Endothelial cell of umbilical vein (primary cell): Measurements from ENCODE around the gene SLC5A5. TPM values are rescaled to one million over a fixed set of nuclear protein-coding genes. Genes with fewer than 3 reads are reported as not detected.

Experiments
- BruUV-seq: library from RNA; stranded (reverse); fragments of 400-500 nt; replicated peaks from 2 replicates; lab custom pipeline; 2021; lab: Mats Ljungman, UMichigan
- CTCF ChIA-PET: fragments of 300-600, 350-600 bp; sonication (Branson Sonifier 250); formaldehyde crosslinking; loops from one replicate; lab custom pipeline; 2021; ENCODE audit warnings: antibody characterized with exemption, inconsistent platforms; lab: Charles Lee
- POLR2A ChIA-PET: fragments of 300-600, 350-600 bp; sonication (Branson Sonifier 250); formaldehyde crosslinking; loops from one replicate; lab custom pipeline; 2021; ENCODE audit warnings: antibody characterized with exemption, inconsistent platforms; lab: Charles Lee
- DNase-seq: peaks from one replicate; pipeline ENCODE4 v3.0.0-alpha.2; 2011; ENCODE audit warnings: low read depth, low spot score
- FAIRE-seq: peaks from 2 replicates; lab custom pipeline; 2011; peaks lifted over from hg19 to GRCh38; lab: Jason Lieb, UNC
- H2AFZ ChIP-seq: 2 replicates; pipeline ENCODE4 v1.6.0; 2012; ENCODE audit warnings: low read depth, low read length, control low read depth, inconsistent platforms
- H3K27ac ChIP-seq: 2 replicates; pipeline ENCODE4 v1.5.1; 2011; ENCODE audit warnings: low read depth, mild to moderate bottlenecking, control low read depth, low read length, moderate library complexity; ENCODE audit not compliant: insufficient read depth
- H3K27me3 ChIP-seq, 2 experiments: 2 replicates each; pipeline versions ENCODE4 v1.6.0 to v1.6.1; 2011; ENCODE audit warnings: low read length in 2 of 2, mixed read lengths in 1 of 2; ENCODE audit not compliant: control insufficient read depth in 2 of 2, insufficient read depth in 2 of 2
- H3K36me3 ChIP-seq, 2 experiments: 2 replicates in 1 of 2; 3 replicates in 1 of 2; pipeline ENCODE4 v1.5.1; 2011; ENCODE audit warnings: low read length in 2 of 2, mild to moderate bottlenecking in 1 of 2, moderate library complexity in 1 of 2; ENCODE audit not compliant: control insufficient read depth in 2 of 2, insufficient read depth in 2 of 2; ENCODE audit errors: extremely low read depth in 1 of 2
- H3K4me1 ChIP-seq: 3 replicates; pipeline ENCODE4 v1.5.1; 2011; ENCODE audit warnings: mild to moderate bottlenecking, low read length; ENCODE audit not compliant: control insufficient read depth, insufficient read depth; ENCODE audit errors: extremely low read depth
- H3K4me2 ChIP-seq: 2 replicates; pipeline ENCODE4 v1.6.1; 2011; ENCODE audit warnings: low read length, control low read depth, mixed read lengths; ENCODE audit not compliant: insufficient read depth
- H3K4me3 ChIP-seq, 3 experiments: fragments of 200-600 bp in 1 of 3; sonication (generic), shearing (Covaris generic) in 1 of 3; replicated peaks in 1 of 3; 2 replicates each; pipeline ENCODE4 v1.5.1; 2011 to 2016; ENCODE audit warnings: control low read depth in 3 of 3, low read length in 3 of 3, mild to moderate bottlenecking in 2 of 3, inconsistent platforms in 1 of 3, low read depth in 1 of 3, moderate library complexity in 1 of 3; ENCODE audit not compliant: insufficient read depth in 1 of 3
- H3K79me2 ChIP-seq: 2 replicates; pipeline ENCODE4 v1.6.0; 2012; ENCODE audit warnings: low read length, inconsistent platforms; ENCODE audit not compliant: control insufficient read depth, insufficient read depth
- H3K9ac ChIP-seq: replicated peaks from 2 replicates; pipeline ENCODE3; 2011; ENCODE audit warnings: low read length, control low read depth; ENCODE audit not compliant: insufficient read depth; ENCODE audit errors: extremely low read depth
- H3K9me1 ChIP-seq: replicated peaks from 3 replicates; pipeline ENCODE4 v1.6.0; 2011; ENCODE audit warnings: mild to moderate bottlenecking, low read length; ENCODE audit not compliant: control insufficient read depth, insufficient read depth; ENCODE audit errors: extremely low read depth
- H3K9me3 ChIP-seq: replicated peaks from 2 replicates; pipeline ENCODE4 v1.5.1; 2012; ENCODE audit warnings: low read length, inconsistent platforms; ENCODE audit not compliant: control insufficient read depth, insufficient read depth
- H4K20me1 ChIP-seq: replicated peaks from 2 replicates; pipeline ENCODE3; 2011; ENCODE audit warnings: mild to moderate bottlenecking, low read length; ENCODE audit not compliant: control insufficient read depth, insufficient read depth; ENCODE audit errors: extremely low read depth
- EZH2 ChIP-seq: IDR thresholded peaks from 2 replicates; pipeline ENCODE4 v1.6.1; 2012; ENCODE audit warnings: borderline replicate concordance, low read depth, mild to moderate bottlenecking, moderate library complexity, low read length, inconsistent platforms; ENCODE audit not compliant: severe bottlenecking
- FOS ChIP-seq: IDR thresholded peaks from 2 replicates; pipeline ENCODE4 v1.6.1; 2011; ENCODE audit warnings: mild to moderate bottlenecking, low read length, moderate library complexity, borderline replicate concordance; ENCODE audit not compliant: insufficient read depth
- GATA2 ChIP-seq: IDR thresholded peaks from 2 replicates; pipeline ENCODE4 v1.7.0; 2011; ENCODE audit warnings: low read depth, mild to moderate bottlenecking, moderate library complexity, mixed read lengths, low read length; ENCODE audit not compliant: insufficient read length, insufficient read depth
- JUN ChIP-seq: IDR thresholded peaks from 2 replicates; pipeline ENCODE4 v1.6.1; 2011; ENCODE audit warnings: borderline replicate concordance, low read depth; ENCODE audit not compliant: insufficient read length, insufficient read depth
- MAX ChIP-seq: IDR thresholded peaks from 2 replicates; pipeline ENCODE4 v1.6.1; 2011; ENCODE audit not compliant: insufficient read depth, insufficient read length
- MYC ChIP-seq: IDR thresholded peaks from one replicate; pipeline ENCODE4 v1.6.1; 2011; ENCODE audit warnings: mild to moderate bottlenecking, low read depth, low read length
- POLR2A ChIP-seq: IDR thresholded peaks from 2 replicates; pipeline ENCODE4 v1.6.1; 2012; ENCODE audit warnings: low read depth, mild to moderate bottlenecking, control low read depth, low read length
- POLR2AphosphoS5 ChIP-seq: IDR thresholded peaks from 2 replicates; pipeline ENCODE4 v1.6.1; 2012; ENCODE audit warnings: low read depth, mild to moderate bottlenecking, control low read depth, low read length, moderate library complexity; ENCODE audit not compliant: insufficient read depth
- dilution Hi-C: fragments of 300-500 bp; cut with MboI; formaldehyde crosslinking; loops from one replicate; pipeline ENCODE4 v1.15.0; 2019; ENCODE audit warnings: low sequenced_read_pairs; ENCODE audit not compliant: extremely low pct_ligation_motif_present
- intact Hi-C: fragments of 100-400 bp; cut with micrococcal nuclease; formaldehyde crosslinking; loops from one replicate; pipeline ENCODE4 v1.10.0; 2022
- polyA plus RNA-seq, 4 experiments: library from polyadenylated mRNA; depleted of rRNA in 3 of 4; stranded (reverse) in 3 of 4; unstranded in 1 of 4; fragments of >200 nt; gene quantifications; 2 replicates each; pipeline versions ENCODE4 v1.2.1 to v1.2.3, GENCODE V29; 2011 to 2012; ENCODE audit warnings: missing spikeins in 1 of 4
- total RNA-seq: library from RNA; stranded (reverse); gene quantifications from 2 replicates; pipeline ENCODE4 v1.2.3, GENCODE V29; 2021
- TF ChIP-seq, protein P1 (sequence below), 2 donors: IDR thresholded peaks; 1 replicate in 1 of 2; 2 replicates in 1 of 2; pipeline ENCODE4 v1.5.1; 2011; ENCODE audit warnings: low read length in 2 of 2, mild to moderate bottlenecking in 2 of 2, moderate library complexity in 2 of 2, control low read depth in 1 of 2, inconsistent platforms in 1 of 2, low read depth in 1 of 2; ENCODE audit not compliant: insufficient read depth in 1 of 2; ENCODE audit errors: extremely low read depth in 1 of 2

Gene SLC5A5
- total and polyA plus RNA-seq, 2 donors (not counting 3 experiments of a cell fraction or from before 2014, with no cell fraction given) = not detected

DNA sequence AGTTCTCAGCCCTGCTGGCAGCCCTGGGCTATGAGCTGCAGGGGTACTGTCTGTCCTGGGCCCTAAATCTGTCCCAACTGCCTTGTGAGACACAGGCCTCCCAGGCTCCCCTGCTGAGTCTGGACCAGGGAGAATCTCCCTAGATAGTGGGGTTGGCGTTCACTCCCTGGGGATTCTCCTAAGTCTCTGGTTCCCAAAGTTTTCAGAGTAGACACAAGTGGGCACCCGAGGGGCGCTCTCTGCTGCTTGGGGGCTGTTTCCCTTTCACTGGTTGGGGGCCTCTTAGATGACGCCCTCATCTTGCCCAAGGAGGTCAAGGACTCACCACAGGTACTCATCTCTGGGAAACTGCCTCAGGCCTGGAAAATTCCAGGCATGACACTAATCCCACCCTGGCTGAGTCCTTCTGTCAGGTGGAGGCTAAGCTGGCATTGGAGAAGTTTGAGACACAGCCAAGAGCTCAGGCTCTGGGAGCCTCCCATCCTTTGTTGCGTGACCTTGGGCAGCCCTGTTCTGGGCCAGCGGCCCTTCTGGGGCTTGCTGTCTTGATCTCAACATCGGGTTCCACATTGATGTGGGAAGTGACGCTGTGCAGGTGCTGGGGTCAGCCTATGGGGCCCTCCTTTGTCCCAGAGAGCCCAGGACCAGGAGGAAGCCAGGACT is 8.1 kb upstream of the SLC5A5 start:
- Histone ChIP-seq H3K79me2 (peaks cover 32% of the 10 kb centered on the region), H4K20me1 (peaks cover 4% of the 10 kb centered on the region), H3K27me3 (peaks cover 5 to 6% of the 10 kb centered on the region in 2 experiments), H3K9ac (no peak overlapping the region), H3K27ac (no peak overlapping the region), H3K4me3 (no peak overlapping the region), H3K9me1 (no peaks in the 10 kb centered on the region), H3K9me3 (no peaks in the 10 kb centered on the region), H3K4me2 (no peak overlapping the region), H2AFZ (no peak overlapping the region), H3K36me3 (peaks cover 19 to 31% of the 10 kb centered on the region in 2 experiments), H3K4me1 (peaks cover 15% of the 10 kb centered on the region)
- no peak for DNase-seq
- dilution Hi-C loops = no loop called here
- ChIA-PET POLR2A (no interaction called here), CTCF (interaction anchor here (3.4 kb wide), 1 partner anchor 69 kb away, joined by 22 read pairs; the partner anchor contains the start of gene CCDC124)
- FAIRE-seq = no peak
- intact Hi-C loops = no loop called here
- TF ChIP-seq POLR2AphosphoS5 = no peak
- no peak for TF ChIP-seq FOS
- TF ChIP-seq JUN = no peak
- no peak for TF ChIP-seq EZH2
- TF ChIP-seq GATA2 = no peak
- TF ChIP-seq MYC = no peak
- TF ChIP-seq, protein P1, sequence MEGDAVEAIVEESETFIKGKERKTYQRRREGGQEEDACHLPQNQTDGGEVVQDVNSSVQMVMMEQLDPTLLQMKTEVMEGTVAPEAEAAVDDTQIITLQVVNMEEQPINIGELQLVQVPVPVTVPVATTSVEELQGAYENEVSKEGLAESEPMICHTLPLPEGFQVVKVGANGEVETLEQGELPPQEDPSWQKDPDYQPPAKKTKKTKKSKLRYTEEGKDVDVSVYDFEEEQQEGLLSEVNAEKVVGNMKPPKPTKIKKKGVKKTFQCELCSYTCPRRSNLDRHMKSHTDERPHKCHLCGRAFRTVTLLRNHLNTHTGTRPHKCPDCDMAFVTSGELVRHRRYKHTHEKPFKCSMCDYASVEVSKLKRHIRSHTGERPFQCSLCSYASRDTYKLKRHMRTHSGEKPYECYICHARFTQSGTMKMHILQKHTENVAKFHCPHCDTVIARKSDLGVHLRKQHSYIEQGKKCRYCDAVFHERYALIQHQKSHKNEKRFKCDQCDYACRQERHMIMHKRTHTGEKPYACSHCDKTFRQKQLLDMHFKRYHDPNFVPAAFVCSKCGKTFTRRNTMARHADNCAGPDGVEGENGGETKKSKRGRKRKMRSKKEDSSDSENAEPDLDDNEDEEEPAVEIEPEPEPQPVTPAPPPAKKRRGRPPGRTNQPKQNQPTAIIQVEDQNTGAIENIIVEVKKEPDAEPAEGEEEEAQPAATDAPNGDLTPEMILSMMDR (IDR thresholded peaks at IDR 0.05; ENCODE audit: extremely low read depth in 1 of 2, insufficient read depth in 1 of 2, low read depth in 1 of 2, low read length in 2 of 2) = no peak
- TF ChIP-seq MAX = no peak
- no peak for TF ChIP-seq POLR2A
- BruUV-seq = no TSS peak
